IPS-18c (cell line): ENCODE results near the gene PSG1.
"Not testable (repeated sequence)": the region's sequence is repeated elsewhere in the genome, so short reads cannot be mapped to it uniquely, and the experiment has no call there.

Experiments
- H3K4me3 ChIP-seq: 2 replicates; pipeline ENCODE4 v1.7.0; 2013; ENCODE audit warnings: low read depth, mild to moderate bottlenecking, low read length, moderate library complexity; ENCODE audit not compliant: insufficient read depth
- H3K9me3 ChIP-seq: one replicate; pipeline ENCODE4 v1.6.1; 2013; ENCODE audit warnings: mild to moderate bottlenecking, low read length, moderate library complexity; ENCODE audit not compliant: control insufficient read depth, insufficient read depth

The PSG1 gene

DNA sequence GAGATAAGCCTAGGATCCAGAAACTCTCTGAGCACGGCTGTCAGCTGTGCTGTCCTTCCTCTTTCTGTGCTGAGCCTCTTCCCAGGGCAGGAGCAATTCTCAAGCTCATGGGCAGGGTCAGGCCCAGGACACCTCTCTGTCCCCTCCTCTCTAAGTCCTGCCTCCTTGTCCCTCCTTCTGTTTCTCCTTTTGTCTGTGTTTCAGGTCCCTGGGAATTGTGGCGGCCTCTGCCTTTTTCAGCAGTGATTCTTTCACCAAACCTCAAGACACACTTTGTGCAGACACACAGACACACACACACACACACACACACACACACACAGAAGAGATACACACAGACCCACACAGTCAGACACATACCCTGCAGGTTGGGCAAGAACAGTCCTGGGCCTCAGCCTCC lies at the start of gene PSG1:
Gene PSG1, minus strand, starts transcription at position 101 of the 400 bp plus-strand sequence. CDS start 132 bp downstream, outside the sequence.
- Histone ChIP-seq H3K4me3 (no peak within 1 kb of the TSS), H3K9me3 (no peaks in the 10 kb centered on the region)

DNA sequence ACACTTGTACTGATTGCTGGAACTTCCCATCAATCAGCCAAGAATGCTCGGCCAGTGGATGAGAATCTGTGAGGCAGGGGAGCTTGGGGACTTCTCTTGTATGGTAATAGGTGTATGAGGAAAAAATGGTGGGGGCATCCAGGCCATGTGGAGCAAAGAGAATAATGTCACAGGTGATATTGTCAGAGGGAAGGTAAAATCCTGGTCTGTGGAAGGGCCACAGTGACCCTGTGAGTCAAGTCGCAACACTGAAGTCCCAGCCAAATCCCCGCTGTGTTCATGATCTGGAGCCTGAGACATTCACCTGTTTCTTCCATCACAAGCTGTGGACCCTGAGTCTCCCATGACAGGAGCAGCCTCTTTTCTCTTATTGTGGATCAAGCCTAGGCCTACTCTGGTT lies 49.4 kb upstream of the PSG1 start:
- H3K9me3 ChIP-seq = no peaks in the 10 kb centered on the region

DNA sequence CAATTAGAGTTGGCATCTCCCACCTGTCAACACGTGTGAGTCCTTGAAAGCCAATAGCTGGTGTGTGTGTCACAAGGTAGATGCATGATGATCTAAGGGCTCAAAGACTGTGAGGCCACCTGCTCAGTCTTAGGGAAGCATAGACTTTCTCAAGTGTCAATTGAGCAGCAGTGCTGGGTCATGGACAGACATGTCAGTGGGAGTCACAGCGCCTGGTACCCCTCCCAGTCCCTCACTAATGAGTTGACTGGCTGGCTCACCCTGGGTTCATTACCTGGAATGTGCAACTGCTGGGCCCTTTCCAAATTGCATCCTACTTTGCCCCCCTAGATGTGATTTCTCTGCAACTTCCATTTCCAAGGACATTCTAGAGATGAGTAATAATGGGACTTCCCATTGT lies 47.3 kb upstream of the PSG1 start:
- Histone ChIP-seq H3K4me3 (no peak overlapping the region), H3K9me3 (no peaks in the 10 kb centered on the region)

More for the DNA sequence above, 49.4 kb upstream of the PSG1 start:
- no peak overlapping the region for H3K4me3 ChIP-seq

DNA sequence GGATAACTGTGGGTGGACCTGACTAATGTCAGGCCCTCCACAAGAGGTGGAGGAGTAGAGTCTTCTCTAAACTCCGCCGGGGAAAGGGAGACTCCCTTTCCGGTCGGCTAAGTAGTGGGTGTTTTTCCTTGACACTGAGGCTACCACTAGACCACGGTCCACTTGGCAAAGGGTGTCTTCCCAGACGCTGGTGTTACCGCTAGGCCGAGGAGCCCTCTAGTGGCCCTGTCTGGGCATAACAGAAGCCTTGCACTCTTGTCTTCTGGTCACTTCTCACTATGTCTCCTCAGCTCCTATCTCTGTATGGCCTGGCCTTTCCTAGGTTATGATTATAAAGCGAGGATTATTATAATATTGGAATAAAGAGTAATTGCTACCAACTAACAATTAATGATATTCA lies 43.6 kb upstream of the PSG1 start:
- H3K4me3 ChIP-seq, H3K9me3 ChIP-seq: not testable (repeated sequence)

DNA sequence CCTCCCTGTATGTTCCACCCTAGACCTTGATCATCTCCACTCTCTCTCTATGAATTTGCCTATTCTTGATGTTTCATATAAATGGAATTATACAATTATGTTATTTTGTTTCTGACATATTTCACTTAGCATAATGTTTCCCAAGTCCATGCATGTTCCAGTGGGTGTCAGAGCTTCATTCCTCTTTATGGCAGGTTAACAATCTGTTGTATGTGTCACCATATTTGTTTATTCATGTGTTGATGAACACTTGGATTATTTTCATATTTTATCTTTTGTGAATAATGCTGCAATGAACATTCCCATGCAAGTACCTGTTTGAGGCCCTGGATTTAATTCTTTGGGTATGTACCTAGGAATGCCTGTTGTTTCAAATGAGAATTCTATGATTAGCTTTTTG lies 41.5 kb upstream of the PSG1 start:
- H3K4me3 ChIP-seq, H3K9me3 ChIP-seq: not testable (repeated sequence)

DNA sequence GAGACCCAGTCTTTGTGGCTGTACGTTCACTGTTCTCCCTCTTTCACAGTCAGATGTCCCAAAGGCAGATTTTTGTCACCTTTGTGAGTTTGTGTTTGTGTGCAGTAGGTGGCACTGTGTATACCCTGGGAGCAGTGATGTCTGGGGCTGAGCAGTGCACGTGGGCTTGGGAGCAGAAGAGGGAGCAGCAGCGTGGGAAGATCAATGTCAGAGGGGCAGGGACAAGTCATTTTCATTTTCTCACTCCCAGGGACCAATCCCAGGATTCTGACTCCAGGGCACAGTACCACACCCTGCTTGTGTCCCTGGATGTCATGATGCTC lies 40.2 kb upstream of the PSG1 start:
- Histone ChIP-seq H3K9me3 (no peaks in the 10 kb centered on the region), H3K4me3 (no peak overlapping the region)

DNA sequence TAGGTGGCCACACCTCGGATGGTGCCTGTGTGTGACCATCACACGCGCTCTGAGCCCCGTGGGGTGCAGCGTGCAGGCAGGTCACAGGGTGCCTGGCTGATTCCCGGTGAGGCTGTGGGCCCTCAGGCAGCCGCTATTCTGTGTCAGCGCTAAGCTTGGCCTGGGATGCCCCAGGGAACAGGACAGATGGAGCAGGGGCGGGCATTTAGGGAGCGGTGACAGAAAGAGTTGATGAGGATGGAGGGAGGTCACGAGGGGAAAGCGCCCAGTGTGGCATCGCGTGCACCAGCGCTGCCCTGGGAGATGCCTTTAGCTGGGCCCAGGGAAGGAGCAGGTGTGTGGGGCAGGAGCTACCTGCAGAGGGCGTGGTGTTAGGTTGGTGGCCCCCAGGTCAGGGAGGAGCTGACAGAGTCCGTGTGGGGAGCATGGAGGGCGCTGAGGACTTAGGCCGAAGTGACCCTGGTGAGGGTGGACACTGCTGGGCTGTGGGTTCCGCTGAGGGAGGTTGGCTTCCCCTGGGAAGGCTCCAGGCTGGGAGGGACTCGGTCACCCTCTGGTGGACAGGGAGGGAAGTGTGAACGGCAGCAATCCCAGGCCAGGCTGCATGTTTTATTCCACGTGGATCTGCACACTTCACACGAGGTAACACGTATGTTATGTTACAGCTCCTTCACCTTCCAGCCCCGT lies 39.7 kb upstream of the PSG1 start:
- H3K4me3 ChIP-seq, H3K9me3 ChIP-seq: not testable (repeated sequence)

DNA sequence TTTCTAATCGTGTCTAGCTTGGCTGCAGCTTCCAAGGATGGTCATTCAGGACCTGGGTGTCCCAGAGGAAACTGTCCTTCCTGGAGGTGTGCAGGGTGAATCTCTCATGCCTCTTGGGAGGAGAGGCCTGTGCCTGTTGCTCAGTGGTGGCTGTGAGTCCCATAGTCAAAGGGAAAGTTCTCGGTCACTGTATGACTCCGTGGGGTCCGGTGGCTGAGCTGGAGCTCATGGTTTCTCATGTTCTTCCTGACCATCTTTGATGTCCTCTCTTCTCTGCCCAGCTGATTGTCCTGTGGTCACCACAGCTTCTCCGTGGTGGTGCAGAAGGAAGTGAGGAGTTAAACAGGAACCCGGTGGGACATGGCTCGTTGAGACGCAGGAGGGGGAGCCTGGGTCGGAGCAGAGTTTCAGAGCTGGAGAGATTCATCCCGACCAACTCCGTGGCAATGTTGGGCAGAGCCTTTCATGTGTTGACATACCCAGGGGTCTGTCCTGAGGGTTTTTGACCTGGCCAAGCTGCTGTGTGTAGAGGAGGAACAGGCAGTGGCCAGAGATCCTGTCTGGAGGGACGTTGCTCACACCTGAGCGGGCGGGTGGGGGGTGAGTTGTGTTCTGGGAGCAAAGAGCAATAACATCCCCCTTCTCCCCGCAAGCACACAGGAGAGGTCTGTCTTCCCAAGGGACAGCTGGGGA lies 39.0 kb upstream of the PSG1 start:
- not testable (repeated sequence) for H3K9me3 ChIP-seq, H3K4me3 ChIP-seq

DNA sequence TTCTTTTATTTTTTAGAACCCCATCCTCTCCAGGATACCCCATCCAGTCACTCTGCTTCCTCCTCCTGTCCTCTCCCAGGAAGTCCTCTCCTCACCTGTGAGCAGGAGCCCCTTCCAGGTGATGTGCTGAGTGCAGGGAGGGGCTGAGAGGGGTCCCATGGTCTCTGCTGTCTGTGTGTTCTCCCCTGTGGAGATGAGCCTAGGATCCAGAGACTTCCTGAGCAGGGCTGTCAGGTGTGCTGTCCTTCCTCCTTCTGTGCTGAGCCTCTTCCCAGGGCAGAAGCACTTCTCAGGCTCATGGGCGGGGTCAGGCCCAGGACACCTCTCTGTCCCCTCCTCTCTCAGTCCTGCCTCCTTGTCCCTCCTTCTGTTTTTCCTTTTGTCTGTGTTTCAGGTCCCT lies 38.1 kb upstream of the PSG1 start, which contains the start of gene PSG6:
Gene PSG6, minus strand, starts transcription at position 261 of the 400 bp plus-strand sequence. Its CDS starts 102 bp downstream, at position 159.
- not testable (repeated sequence) for H3K9me3 ChIP-seq, H3K4me3 ChIP-seq

DNA sequence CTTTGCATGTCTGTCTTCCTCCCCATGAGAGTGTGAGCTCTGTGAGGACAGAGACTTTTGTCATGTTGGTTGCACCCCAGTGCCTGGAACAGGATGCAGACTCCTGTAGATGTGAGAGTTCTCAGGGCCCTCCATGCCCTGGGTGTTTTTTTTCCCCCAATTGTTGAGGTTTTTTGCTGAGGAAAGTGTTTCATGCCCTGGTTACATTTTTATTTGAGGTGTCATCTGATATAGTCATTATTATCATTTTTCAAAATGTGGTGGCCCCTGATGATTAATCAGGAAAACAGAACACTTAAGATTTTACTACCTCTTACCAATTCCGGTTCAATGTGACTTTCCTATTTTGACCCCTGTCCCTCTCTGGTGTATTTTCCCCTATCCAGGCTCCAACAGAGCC lies 37.4 kb upstream of the PSG1 start:
- H3K9me3 ChIP-seq, H3K4me3 ChIP-seq: not testable (repeated sequence)

DNA sequence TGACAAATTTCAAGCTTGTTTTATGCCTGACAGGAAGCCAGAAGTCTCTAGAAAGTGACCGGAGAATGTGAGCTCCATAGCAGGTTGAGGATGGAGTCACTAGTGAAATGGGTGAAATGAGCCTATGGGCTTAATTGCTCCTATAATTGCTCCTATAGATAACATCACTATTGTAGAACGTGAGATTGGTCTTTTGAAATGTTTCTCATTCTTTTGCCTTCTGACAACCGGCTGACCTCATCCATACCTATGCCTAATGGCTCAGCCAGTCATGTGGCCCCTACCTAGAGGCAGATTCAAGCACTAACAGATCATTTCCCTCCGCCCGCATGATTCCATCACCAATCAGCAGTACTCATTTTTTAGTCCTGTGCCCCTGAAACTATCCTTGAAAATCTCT lies 34.0 kb upstream of the PSG1 start:
- H3K4me3 ChIP-seq, H3K9me3 ChIP-seq: not testable (repeated sequence)

DNA sequence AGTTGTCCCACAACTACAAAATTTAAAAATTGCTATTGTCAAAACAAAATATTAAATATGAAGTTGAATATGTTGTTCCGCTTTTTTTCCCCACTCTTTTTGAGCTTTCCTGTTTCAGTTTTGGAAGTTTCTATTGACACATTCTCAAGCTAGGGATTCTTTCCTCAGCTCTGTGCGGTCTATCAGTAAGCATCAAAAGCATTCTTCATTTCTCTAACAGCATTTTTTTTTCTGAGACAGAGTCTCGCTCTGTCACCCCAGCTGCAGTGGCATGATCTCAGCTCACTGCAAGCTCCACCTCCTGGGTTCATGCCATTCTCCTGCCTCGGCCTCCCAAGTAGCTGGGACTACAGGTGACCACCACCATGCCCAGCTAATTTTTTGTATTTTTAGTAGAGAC lies 33.4 kb upstream of the PSG1 start:
- not testable (repeated sequence) for H3K4me3 ChIP-seq

DNA sequence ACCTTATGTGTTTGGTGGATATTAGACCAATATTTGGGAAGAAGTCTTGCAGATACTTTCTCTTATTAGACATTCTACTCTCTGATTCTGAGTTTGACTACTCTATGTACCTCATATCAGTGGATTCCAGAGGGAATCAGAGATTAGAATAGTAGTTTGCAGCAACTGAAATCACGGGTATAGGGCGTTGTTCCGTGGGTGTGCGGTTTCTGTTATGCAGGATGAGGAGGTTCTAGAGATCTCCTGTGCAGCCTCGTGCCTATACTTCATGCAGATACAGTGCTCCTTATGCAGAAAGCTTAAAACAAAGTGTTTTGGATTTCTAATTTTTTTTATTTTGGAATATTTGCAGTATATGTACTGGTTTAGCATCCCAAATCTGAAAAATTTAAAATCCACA lies 32.2 kb upstream of the PSG1 start:
- not testable (repeated sequence) for H3K9me3 ChIP-seq, H3K4me3 ChIP-seq

More for the DNA sequence above, 33.4 kb upstream of the PSG1 start:
- H3K9me3 ChIP-seq = not testable (repeated sequence)

DNA sequence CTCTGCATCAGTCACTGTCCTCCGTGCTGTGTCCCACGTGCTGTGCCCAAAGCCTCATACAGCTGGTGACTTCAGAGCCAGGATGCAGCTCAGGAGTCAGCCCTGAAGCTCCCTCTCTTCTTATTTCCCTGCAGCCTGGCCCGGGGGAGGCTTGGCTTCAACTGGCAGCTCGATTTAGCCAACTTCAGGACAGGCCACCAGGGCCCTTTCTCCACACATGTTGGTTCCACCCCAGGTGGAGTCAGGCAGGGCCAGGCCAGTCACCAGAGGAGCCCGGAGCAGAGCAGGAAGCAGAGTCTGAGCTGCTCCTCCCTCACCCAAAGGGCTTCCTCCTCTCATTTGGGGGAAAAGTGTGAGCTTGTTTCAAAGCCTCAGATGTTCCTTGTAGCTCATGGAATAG lies 26.6 kb upstream of the PSG1 start:
- H3K9me3 ChIP-seq, H3K4me3 ChIP-seq: not testable (repeated sequence)

DNA sequence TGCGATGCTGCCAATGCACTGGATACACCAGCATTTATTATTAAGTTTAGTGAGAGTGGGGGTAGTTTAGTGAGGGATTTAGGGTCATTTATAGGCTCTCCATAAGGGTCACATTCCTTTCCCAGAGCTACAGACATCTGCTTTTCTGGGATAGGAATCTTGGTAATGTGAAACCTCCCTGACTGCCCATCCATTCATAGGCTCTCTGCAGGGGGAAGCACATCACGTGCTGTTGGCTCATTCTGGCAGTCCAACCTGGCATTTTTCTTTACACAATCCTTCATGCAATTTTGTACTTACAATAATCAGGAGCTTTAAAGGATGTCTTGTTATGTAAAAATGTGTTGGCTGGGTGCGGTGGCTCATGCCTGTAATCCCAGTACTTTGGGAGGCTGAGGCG lies 21.0 kb upstream of the PSG1 start:
- H3K4me3 ChIP-seq, H3K9me3 ChIP-seq: not testable (repeated sequence)

DNA sequence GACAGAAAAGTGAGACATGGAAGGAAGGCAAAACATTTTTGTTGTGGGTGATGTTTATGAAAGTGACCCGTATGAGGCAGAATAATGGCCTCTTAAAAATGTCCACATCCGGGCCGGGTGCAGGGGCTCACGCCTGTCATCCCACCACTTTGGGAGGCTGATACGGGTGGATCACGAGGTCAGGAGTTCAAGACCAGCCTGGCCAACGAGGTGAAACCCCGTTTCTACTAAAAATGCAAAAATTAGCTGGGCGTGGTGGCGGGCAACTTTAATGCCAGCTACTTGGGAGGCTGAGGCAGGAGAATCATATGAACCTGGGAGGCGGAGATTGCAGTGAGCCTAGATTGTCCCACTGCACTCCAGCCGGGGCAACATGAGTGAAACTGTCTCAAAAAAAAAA lies 20.2 kb upstream of the PSG1 start:
- H3K4me3 ChIP-seq, H3K9me3 ChIP-seq: not testable (repeated sequence)

DNA sequence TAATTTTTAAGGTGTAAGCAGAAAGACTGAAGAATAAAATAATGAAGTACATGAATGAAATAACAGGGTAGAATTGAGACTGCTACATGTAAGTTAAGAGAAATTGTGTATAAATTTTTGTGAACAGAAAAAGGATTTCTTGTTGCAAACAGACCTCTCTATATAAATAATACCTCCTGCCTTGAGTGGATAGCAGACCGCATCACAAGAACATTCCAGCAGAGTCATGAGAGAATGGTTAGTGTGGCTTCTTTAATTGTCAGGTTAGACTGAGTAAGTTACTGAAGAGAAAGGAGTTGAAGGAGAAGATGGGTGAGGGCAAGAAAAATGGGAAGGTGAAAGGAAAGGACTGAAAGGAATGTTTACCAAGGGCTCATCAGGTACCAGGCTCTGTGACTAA lies 19.6 kb upstream of the PSG1 start:
- H3K9me3 ChIP-seq, H3K4me3 ChIP-seq: not testable (repeated sequence)

DNA sequence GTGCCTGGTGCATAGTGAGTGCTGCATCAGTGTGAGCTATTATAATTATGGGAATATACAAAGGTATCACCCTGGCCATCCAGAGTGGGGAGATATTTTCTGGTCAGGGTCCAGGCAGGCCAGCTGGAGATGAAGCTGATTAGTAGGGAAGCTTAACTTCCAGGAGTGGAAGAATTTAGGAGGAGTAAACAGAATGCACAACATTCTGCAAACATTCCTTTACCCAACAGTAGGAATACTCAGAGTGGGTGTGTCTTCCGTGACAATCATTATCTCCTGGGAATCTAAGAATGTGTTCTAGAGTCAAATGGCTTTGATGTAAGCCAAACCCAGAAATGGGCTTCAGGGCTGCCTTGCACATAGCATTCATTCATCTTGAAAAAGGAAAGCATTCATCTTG lies 19.1 kb upstream of the PSG1 start:
- H3K9me3 ChIP-seq, H3K4me3 ChIP-seq: not testable (repeated sequence)

DNA sequence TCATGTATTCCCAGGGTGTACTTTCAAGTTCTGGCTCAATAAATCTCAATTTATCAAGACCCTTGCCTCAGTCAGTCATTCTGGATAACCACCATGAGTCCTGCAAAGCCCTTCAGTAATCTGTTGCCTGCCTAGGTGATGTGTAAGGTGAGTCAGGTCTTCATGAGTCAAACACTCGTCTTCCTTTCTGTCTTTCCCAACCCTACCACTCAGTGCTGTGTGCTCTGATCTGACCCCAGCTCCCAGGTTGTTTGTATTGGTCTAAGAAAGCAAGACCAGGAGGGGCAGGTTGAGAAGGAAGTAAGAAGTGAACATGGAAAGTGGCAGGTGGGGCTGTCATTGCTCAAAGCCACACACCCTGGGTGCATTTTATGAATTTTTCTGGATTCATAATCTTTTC lies 18.2 kb upstream of the PSG1 start:
- H3K4me3 ChIP-seq, H3K9me3 ChIP-seq: not testable (repeated sequence)
